BLaER1 treated with 17β-estradiol and CSF1 and Interleukin-3, amounts not matched to agents 10 nM and 100 nM (cell line): ENCODE data around the gene PKP4.
A peak's percentile ranks its signal among the peaks of the same experiment; 100 is the strongest.

Experiments used
- H3K27ac ChIP-seq, 11 experiments: shearing (Covaris generic); formaldehyde crosslinking; 2 replicates each; pipeline ENCODE4 v1.8.1; 2022
- H3K27me3 ChIP-seq, 11 experiments: shearing (Covaris generic); formaldehyde crosslinking; 2 replicates each; pipeline ENCODE4 v1.8.1; 2022
- H3K36me3 ChIP-seq, 11 experiments: shearing (Covaris generic); formaldehyde crosslinking; 2 replicates each; pipeline ENCODE4 v1.8.1; 2022
- H3K4me1 ChIP-seq, 10 experiments: shearing (Covaris generic); formaldehyde crosslinking; 2 replicates each; pipeline ENCODE4 v1.8.1; 2022
- H3K4me2 ChIP-seq, 11 experiments: shearing (Covaris generic); formaldehyde crosslinking; 2 replicates each; pipeline ENCODE4 v1.8.1; 2022
- H3K4me3 ChIP-seq, 10 experiments: shearing (Covaris generic); formaldehyde crosslinking; 2 replicates each; pipeline ENCODE4 v1.8.1; 2022
- H3K9ac ChIP-seq, 11 experiments: shearing (Covaris generic); formaldehyde crosslinking; 2 replicates each; pipeline ENCODE4 v1.8.1; 2022
- H3K9me3 ChIP-seq, 11 experiments: shearing (Covaris generic); formaldehyde crosslinking; replicated peaks in 1 of 11; 2 replicates each; pipeline ENCODE4 v1.8.1; 2022
- H4K20me1 ChIP-seq, 11 experiments: shearing (Covaris generic); formaldehyde crosslinking; 2 replicates each; pipeline ENCODE4 v1.8.1; 2022
- Cebpa-rat ChIP-seq, 11 experiments: shearing (Covaris generic); IDR thresholded peaks; 2 replicates each; pipeline ENCODE4 v1.8.1; 2022

The PKP4 gene

GRCh38 chr2:158663796-158664195, 207.0 kb downstream of the PKP4 start:
- no peak for TF ChIP-seq Cebpa-rat (IDR thresholded peaks at IDR 0.05)
- Histone ChIP-seq H3K9me3 (no peaks in the 10 kb centered on the region), H3K27me3 (no peaks in the 10 kb centered on the region), H4K20me1 (no peaks in the 10 kb centered on the region), H3K27ac (no peak overlapping the region), H3K4me1 (peaks cover 8 to 30% (median 18%) of the 10 kb centered on the region in 10 experiments; a peak in 18 of 20 replicates), H3K36me3 (peaks cover 35 to 73% (median 44%) of the 10 kb centered on the region in 11 experiments), H3K9ac (no peak overlapping the region), H3K4me3 (no peak overlapping the region), H3K4me2 (no peak overlapping the region)

GRCh38 chr2:158664987-158665386, 208.2 kb downstream of the PKP4 start:
- Histone ChIP-seq H3K4me1 (peaks cover 8 to 26% (median 18%) of the 10 kb centered on the region in 10 experiments; a peak in 18 of 20 replicates), H3K4me3 (no peak overlapping the region), H3K9me3 (no peaks in the 10 kb centered on the region), H3K9ac (no peak overlapping the region), H3K27ac (no peak overlapping the region), H4K20me1 (no peaks in the 10 kb centered on the region), H3K36me3 (peaks cover 45 to 78% (median 52%) of the 10 kb centered on the region in 11 experiments), H3K27me3 (no peaks in the 10 kb centered on the region), H3K4me2 (no peak overlapping the region)
- no peak for TF ChIP-seq Cebpa-rat (IDR thresholded peaks at IDR 0.05)

GRCh38 chr2:158665536-158666302, 209.0 kb downstream of the PKP4 start:
- H3K27ac ChIP-seq = no peak overlapping the region
- H3K9me3 ChIP-seq = no peaks in the 10 kb centered on the region
- TF ChIP-seq Cebpa-rat (IDR thresholded peaks at IDR 0.05) = no peak
- H3K4me2 ChIP-seq = peak overlapping the region in 10 of 11 experiments; percentile 0 to 51 (median 23); a peak in 11 of 22 replicates
- no peaks in the 10 kb centered on the region for H4K20me1 ChIP-seq
- H3K4me1 ChIP-seq = peaks cover 8 to 26% (median 18%) of the 10 kb centered on the region in 10 experiments; a peak in 18 of 20 replicates
- H3K9ac ChIP-seq = no peak overlapping the region
- H3K36me3 ChIP-seq = peaks cover 50 to 83% (median 55%) of the 10 kb centered on the region in 11 experiments
- no peak overlapping the region for H3K4me3 ChIP-seq
- H3K27me3 ChIP-seq = no peaks in the 10 kb centered on the region

GRCh38 chr2:158666969-158667368, 210.2 kb downstream of the PKP4 start:
- Histone ChIP-seq H3K9ac (no peak overlapping the region), H3K36me3 (peaks cover 42 to 74% (median 55%) of the 10 kb centered on the region in 11 experiments), H3K4me2 (peak overlapping the region in 3 of 11 experiments; percentile 5 to 19 (median 15); a peak in 3 of 22 replicates), H3K4me1 (peaks cover 8 to 26% (median 18%) of the 10 kb centered on the region in 10 experiments; a peak in 18 of 20 replicates), H3K9me3 (no peaks in the 10 kb centered on the region), H3K27me3 (no peaks in the 10 kb centered on the region), H4K20me1 (no peaks in the 10 kb centered on the region), H3K4me3 (no peak overlapping the region), H3K27ac (no peak overlapping the region)
- no peak for TF ChIP-seq Cebpa-rat (IDR thresholded peaks at IDR 0.05)

- Histone ChIP-seq H3K9ac (no peak overlapping the region), H3K9me3 (no peaks in the 10 kb centered on the region), H3K4me1 (peaks cover 8 to 26% (median 18%) of the 10 kb centered on the region in 10 experiments; a peak in 18 of 20 replicates), H3K27me3 (no peaks in the 10 kb centered on the region), H3K4me3 (no peak overlapping the region), H4K20me1 (no peaks in the 10 kb centered on the region), H3K27ac (no peak overlapping the region), H3K36me3 (peaks cover 36 to 71% (median 49%) of the 10 kb centered on the region in 11 experiments; a peak in 21 of 22 replicates), H3K4me2 (peak overlapping the region in 3 of 11 experiments; percentile 5 to 19 (median 15); a peak in 2 of 22 replicates)
- TF ChIP-seq Cebpa-rat (IDR thresholded peaks at IDR 0.05) = no peak
Measured at GRCh38 chr2:158667586-158667985, 210.8 kb downstream of the PKP4 start.

- Histone ChIP-seq H3K27me3 (no peaks in the 10 kb centered on the region), H4K20me1 (no peaks in the 10 kb centered on the region), H3K4me3 (no peak overlapping the region), H3K9me3 (no peaks in the 10 kb centered on the region), H3K27ac (no peak overlapping the region), H3K4me1 (peaks cover 8 to 26% (median 18%) of the 10 kb centered on the region in 10 experiments; a peak in 18 of 20 replicates), H3K36me3 (peaks cover 30 to 66% (median 44%) of the 10 kb centered on the region in 11 experiments; a peak in 21 of 22 replicates), H3K4me2 (no peak overlapping the region), H3K9ac (no peak overlapping the region)
- no peak for TF ChIP-seq Cebpa-rat (IDR thresholded peaks at IDR 0.05)
Measured at GRCh38 chr2:158668001-158668765, 211.4 kb downstream of the PKP4 start.

GRCh38 chr2:158670292-158670691, 213.5 kb downstream of the PKP4 start:
- H3K36me3 ChIP-seq = peaks cover 33 to 72% (median 41%) of the 10 kb centered on the region in 11 experiments; a peak in 21 of 22 replicates
- no peak overlapping the region for H3K9ac ChIP-seq
- H3K27me3 ChIP-seq = no peaks in the 10 kb centered on the region
- peaks cover 8 to 24% (median 18%) of the 10 kb centered on the region in 10 experiments; a peak in 18 of 20 replicates for H3K4me1 ChIP-seq
- H3K4me3 ChIP-seq = no peak overlapping the region
- H3K9me3 ChIP-seq = no peaks in the 10 kb centered on the region
- H3K4me2 ChIP-seq = no peak overlapping the region
- no peak for TF ChIP-seq Cebpa-rat (IDR thresholded peaks at IDR 0.05)
- no peaks in the 10 kb centered on the region for H4K20me1 ChIP-seq
- H3K27ac ChIP-seq = no peak overlapping the region

GRCh38 chr2:158671360-158672245, 214.9 kb downstream of the PKP4 start:
- H3K4me3 ChIP-seq = no peak overlapping the region
- H3K4me1 ChIP-seq = peaks cover 0 to 13% (median 8%) of the 10 kb centered on the region in 10 experiments; a peak in 8 of 20 replicates
- no peaks in the 10 kb centered on the region for H4K20me1 ChIP-seq
- no peaks in the 10 kb centered on the region for H3K9me3 ChIP-seq
- peaks cover 41 to 79% (median 48%) of the 10 kb centered on the region in 11 experiments for H3K36me3 ChIP-seq
- no peak overlapping the region for H3K4me2 ChIP-seq
- no peak overlapping the region for H3K9ac ChIP-seq
- no peaks in the 10 kb centered on the region for H3K27me3 ChIP-seq
- no peak overlapping the region for H3K27ac ChIP-seq
- TF ChIP-seq Cebpa-rat (IDR thresholded peaks at IDR 0.05) = no peak
